ENCODE measurements around the gene AP5B1.

GRCh38 chr11:65790902-65791650, 10.3 kb upstream of the AP5B1 start:
- TF ChIP-seq MZF1 (tag by site-specific recombination; IDR thresholded peaks at IDR 0.05; ENCODE audit: borderline replicate concordance) = no peak
- no peak for TF ChIP-seq SP7 (tag by site-specific recombination; IDR thresholded peaks at IDR 0.05)
- TF ChIP-seq CTCF (tag by site-specific recombination; IDR thresholded peaks at IDR 0.05) = no peak
- TF ChIP-seq ZNF16 (tag by site-specific recombination; IDR thresholded peaks at IDR 0.05; ENCODE audit: low read depth) = no peak
- TF ChIP-seq ZNF239 (tag by site-specific recombination; IDR thresholded peaks at IDR 0.05) = no peak
- TF ChIP-seq ZFHX2 (tag by site-specific recombination; conservative IDR thresholded peaks at IDR 0.05) = no peak
- TF ChIP-seq, protein P1, sequence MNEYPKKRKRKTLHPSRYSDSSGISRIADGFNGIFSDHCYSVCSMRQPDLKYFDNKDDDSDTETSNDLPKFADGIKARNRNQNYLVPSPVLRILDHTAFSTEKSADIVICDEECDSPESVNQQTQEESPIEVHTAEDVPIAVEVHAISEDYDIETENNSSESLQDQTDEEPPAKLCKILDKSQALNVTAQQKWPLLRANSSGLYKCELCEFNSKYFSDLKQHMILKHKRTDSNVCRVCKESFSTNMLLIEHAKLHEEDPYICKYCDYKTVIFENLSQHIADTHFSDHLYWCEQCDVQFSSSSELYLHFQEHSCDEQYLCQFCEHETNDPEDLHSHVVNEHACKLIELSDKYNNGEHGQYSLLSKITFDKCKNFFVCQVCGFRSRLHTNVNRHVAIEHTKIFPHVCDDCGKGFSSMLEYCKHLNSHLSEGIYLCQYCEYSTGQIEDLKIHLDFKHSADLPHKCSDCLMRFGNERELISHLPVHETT (tag by site-specific recombination; IDR thresholded peaks at IDR 0.05) = no peak
- TF ChIP-seq ZNF704 (tag by site-specific recombination; IDR thresholded peaks at IDR 0.05) = no peak

Data from HEK293 (cell line).